Measurements from ENCODE around the gene MS4A13.
"Not testable (repeated sequence)": the region's sequence is repeated elsewhere in the genome, so short reads cannot be mapped to it uniquely, and the experiment has no call there.

The MS4A13 gene

DNA sequence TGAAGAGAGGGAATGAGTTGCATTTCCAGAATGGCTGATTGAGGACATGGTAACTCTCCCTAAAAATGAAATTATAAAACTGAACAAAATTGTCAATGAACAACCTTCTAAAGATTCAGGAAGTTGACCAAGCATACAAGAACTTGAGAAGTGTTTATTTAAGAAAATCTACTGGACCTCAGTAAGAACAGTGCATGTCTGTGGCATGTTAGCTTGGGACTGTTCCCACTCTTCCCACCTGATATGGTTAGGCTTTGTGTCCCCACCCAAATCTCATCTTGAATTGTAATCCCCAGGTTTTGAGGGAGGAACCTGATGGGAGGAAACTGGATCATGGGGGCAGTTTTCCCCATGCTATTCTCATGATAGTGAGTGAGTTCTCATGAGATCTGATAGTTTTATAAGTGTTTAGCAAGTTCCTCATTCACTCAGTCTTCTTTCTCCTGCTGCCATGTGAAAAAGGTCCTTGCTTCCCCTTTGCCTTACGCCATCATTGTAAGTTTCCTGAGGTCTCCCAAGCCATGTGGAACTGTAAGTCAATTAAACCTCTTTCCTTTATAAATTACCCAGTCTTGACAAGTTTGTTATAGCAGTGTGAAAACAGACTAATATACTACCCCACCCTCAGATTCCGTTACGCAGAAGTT lies 15.4 kb downstream of the MS4A13 start:
- DNase-seq (ENCODE audit: low read depth), result no peak

GRCh38 chr11:60532383-60532782 lies 17.2 kb downstream of the MS4A13 start:
- not testable (repeated sequence) for DNase-seq (ENCODE audit: low read depth)

GRCh38 chr11:60538627-60539026 lies 23.4 kb downstream of the MS4A13 start:
- not testable (repeated sequence) for DNase-seq (ENCODE audit: low read depth)

DNA sequence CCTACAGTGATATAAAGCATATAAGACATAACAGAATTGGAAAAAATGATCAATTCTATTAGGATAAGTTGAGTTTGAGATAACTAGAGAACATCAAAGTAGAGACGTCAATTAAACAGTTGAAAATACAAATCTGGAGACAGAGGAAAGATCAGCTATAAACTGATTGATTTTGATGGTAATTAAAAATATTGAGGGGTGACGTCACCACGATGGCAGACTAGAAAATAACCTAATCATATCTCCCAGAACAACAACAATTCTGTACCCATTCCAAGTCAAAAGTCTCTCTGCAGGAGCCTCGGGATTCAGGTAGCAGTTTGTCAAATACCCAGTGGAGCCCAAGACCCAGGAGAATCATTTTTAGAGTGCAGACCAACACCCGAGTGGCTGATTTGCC lies 28.9 kb downstream of the MS4A13 start:
- DNase-seq (ENCODE audit: low read depth), result no peak

GRCh38 chr11:60561254-60561653 lies 46.1 kb downstream of the MS4A13 start:
- no peak for DNase-seq (ENCODE audit: low read depth)

- no peak for DNase-seq (ENCODE audit: low read depth)
Observed at GRCh38 chr11:60563553-60564235, 48.5 kb downstream of the MS4A13 start.

DNA sequence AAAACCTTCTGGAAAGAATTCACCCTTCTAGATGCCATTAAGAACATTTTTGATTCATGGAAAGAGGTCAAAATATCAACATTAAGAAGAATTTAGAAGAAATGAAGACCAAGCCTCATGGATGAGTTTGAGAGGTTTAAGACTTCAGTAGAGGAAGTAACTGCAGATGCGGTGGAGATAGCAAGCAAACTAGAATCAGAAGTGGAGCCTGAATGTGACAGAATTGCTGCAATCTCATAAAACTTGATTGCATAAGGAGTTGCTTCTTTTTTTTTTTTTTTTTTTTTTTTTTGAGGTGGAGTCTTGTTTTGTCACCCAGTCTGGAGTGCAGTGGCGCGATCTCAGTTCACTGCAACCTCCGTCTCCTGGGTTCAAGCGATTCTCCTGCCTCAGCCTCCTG lies 51.6 kb downstream of the MS4A13 start:
- DNase-seq (ENCODE audit: low read depth), result no peak

DNA sequence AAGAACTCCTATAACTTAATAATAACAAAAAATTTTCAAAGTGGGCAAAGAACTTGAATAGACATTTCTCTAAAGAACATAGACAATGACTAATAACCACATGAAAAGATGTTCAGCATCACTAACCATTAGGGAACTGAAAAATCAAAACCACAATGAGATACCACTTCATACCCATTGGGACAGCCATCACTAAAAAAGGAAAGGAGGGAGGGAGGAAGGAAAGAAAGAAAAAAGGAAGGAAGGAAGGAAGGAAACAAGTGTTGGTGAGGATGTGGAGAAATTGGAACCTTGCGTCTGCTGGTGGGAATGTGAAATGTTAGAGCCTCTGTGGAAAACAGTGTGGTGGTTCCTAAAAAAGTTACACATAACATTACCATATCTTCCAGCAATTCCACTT lies 55.8 kb downstream of the MS4A13 start:
- DNase-seq (ENCODE audit: low read depth), result no peak

DNA sequence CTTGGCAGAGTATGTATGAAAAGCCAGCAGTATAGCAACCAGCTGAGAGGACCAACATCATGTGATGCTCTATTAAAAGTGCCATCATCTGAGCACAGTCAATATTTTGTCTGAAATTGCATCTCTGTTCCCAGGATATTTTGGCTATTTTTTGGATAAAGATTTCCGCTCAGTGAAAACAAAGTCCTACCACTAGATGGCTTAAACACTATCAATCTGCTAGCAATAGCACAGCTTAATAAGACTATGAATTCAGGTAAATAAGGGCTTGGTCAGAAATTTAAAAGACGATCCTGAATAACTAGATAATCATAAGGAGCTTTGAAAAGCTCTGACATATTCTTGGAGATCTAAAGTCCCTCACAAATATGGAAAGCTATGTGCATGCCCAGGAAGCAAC lies 74.4 kb downstream of the MS4A13 start:
- DNase-seq (ENCODE audit: low read depth), result no peak

All from stimulated activated CD8-positive, alpha-beta memory T cell treated with anti-CD3 and anti-CD28 coated beads, Interleukin-4, amount 100 ng/mL, for 24 hours (primary cell).